WI38 (cell line): Measurements from ENCODE around the gene RGR.
A peak's percentile ranks its signal among the peaks of the same experiment; 100 is the strongest.

Experiments used
- H3K4me3 ChIP-seq: 2 replicates; pipeline ENCODE4 v1.5.1; 2011; ENCODE audit warnings: low read depth, mild to moderate bottlenecking, control low read depth, low read length
- CTCF ChIP-seq: IDR thresholded peaks from 2 replicates; pipeline ENCODE4 v1.5.1; 2012; ENCODE audit warnings: low read depth, mild to moderate bottlenecking, control low read depth, low read length

Gene RGR

GRCh38 chr10:84308021-84308420, 63.2 kb downstream of the RGR start:
- TF ChIP-seq CTCF, result no peak
- no peak overlapping the region for H3K4me3 ChIP-seq

GRCh38 chr10:84308481-84309304, 63.8 kb downstream of the RGR start:
- peak overlapping the region; percentile 32 for H3K4me3 ChIP-seq
- TF ChIP-seq CTCF, result no peak
